ENCODE results near the gene RMDN2.

DNA sequence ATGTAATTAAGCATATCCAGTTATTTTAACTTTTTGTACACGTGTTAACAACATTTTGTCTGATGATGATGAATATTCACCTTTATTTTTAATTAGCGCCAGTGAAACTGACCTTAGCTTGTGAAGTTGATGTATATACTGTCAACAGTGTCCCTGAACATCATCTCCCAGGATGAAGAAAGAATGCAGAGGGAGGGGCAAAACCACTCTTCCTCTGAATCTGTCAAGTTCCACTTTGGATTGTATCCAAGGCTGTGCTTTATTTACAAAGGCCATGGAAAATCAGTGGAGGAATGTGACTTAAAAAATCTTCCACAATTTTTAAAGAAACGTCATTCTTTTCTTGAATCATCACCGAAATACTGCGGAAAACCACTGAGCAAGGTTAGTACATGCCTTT lies 4.5 kb upstream of the RMDN2 start:
- TF ChIP-seq, protein P1, sequence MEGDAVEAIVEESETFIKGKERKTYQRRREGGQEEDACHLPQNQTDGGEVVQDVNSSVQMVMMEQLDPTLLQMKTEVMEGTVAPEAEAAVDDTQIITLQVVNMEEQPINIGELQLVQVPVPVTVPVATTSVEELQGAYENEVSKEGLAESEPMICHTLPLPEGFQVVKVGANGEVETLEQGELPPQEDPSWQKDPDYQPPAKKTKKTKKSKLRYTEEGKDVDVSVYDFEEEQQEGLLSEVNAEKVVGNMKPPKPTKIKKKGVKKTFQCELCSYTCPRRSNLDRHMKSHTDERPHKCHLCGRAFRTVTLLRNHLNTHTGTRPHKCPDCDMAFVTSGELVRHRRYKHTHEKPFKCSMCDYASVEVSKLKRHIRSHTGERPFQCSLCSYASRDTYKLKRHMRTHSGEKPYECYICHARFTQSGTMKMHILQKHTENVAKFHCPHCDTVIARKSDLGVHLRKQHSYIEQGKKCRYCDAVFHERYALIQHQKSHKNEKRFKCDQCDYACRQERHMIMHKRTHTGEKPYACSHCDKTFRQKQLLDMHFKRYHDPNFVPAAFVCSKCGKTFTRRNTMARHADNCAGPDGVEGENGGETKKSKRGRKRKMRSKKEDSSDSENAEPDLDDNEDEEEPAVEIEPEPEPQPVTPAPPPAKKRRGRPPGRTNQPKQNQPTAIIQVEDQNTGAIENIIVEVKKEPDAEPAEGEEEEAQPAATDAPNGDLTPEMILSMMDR (conservative IDR thresholded peaks at IDR 0.05; ENCODE audit: low read depth in 2 of 2): no peak
- TF ChIP-seq POLR2AphosphoS5 (IDR thresholded peaks at IDR 0.05; ENCODE audit: low read depth) (no peak), EZH2 (IDR thresholded peaks at IDR 0.05; ENCODE audit: low read depth, unreplicated experiment) (no peak), JUNB (IDR thresholded peaks at IDR 0.05; ENCODE audit: unreplicated experiment) (no peak)

Data from GM23338 (cell line).